ENCODE data around the gene LCOR. TPM values are rescaled to one million over a fixed set of nuclear protein-coding genes. Genes with fewer than 3 reads are reported as not detected.

The LCOR gene
- total RNA-seq, 1 experiment from 2014 or later, result 42.1 TPM

DNA sequence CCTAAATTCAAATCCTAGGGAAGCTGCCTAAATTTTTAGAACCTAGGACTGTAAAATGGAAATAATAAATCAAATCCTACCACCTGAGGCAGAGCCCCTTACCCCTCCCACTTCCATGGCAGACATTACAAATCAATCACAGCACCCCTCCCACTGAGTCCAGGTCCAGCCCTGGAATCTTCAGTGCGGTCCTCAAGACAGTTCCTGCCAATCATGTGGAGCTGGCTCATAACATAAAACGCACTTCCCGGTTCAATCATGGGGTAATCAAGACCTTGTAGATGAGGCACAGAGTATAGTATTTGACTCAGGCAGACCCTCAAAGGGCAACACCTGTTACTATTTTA lies 196.7 kb downstream of the LCOR start:
- H3K27ac ChIP-seq (ENCODE audit: insufficient read length, low read depth, low read length), result no peak overlapping the region
- H3K23me2 ChIP-seq (ENCODE audit: insufficient read length, low read depth, low read length, poor library complexity, severe bottlenecking), result no peaks in the 10 kb centered on the region
- H4K5ac ChIP-seq (ENCODE audit: insufficient read length, low read depth, low read length), result no peak overlapping the region
- H3K4me2 ChIP-seq (ENCODE audit: insufficient read depth, insufficient read length, low read length), result no peak overlapping the region
- no peak overlapping the region for H3K9ac ChIP-seq (ENCODE audit: extremely low read depth, insufficient read length, low read length)
- Mint-ChIP-seq H3K4me1 (peaks cover 33 to 39% of the 10 kb centered on the region in 2 experiments), H3K27me3 (ENCODE audit: low read depth) (peaks cover 6% of the 10 kb centered on the region; the same call in 1 of the 2 replicates), H3K27ac (no peak overlapping the region), H3K4me3 (no peak overlapping the region), H3K36me3 (ENCODE audit: insufficient read depth in 1 of 3, low read depth in 3 of 3) (no peaks in the 10 kb centered on the region), H3K9me3 (no peaks in the 10 kb centered on the region)
- H2BK120ac ChIP-seq (ENCODE audit: low read depth, low read length, poor library complexity, severe bottlenecking), result no peak overlapping the region
- no peak overlapping the region for H2BK20ac ChIP-seq (ENCODE audit: low read depth, low read length, poor library complexity, severe bottlenecking)
- H2AK5ac ChIP-seq (ENCODE audit: insufficient read length, low read length), result no peak overlapping the region
- no peak overlapping the region for H4K91ac ChIP-seq (ENCODE audit: insufficient read length, low read depth, low read length)
- H3K4me1 ChIP-seq (ENCODE audit: insufficient read depth, low read length), result peaks cover 3% of the 10 kb centered on the region; the same call in 1 of the 2 replicates
- no peak overlapping the region for H2AFZ ChIP-seq (ENCODE audit: low read length)
- no peak overlapping the region for H2BK15ac ChIP-seq (ENCODE audit: low read depth, low read length)
- H2BK12ac ChIP-seq (ENCODE audit: insufficient read length, low read depth, low read length), result no peak overlapping the region
- WGBS (ENCODE audit: extremely low coverage, insufficient read length, low lambda C conversion rate), result no CpG with 5 or more reads among the region's 3 CpGs
- H3K79me1 ChIP-seq (ENCODE audit: insufficient read depth, low read depth, low read length, poor library complexity, severe bottlenecking), result no peaks in the 10 kb centered on the region
- no peak overlapping the region for H4K8ac ChIP-seq (replicated peaks; ENCODE audit: insufficient read length, low read depth, low read length)
- H3K14ac ChIP-seq (ENCODE audit: insufficient read depth, low read length), result no peak overlapping the region
- no peak overlapping the region for H3K18ac ChIP-seq (ENCODE audit: insufficient read length, low read depth, low read length)
- H3K27me3 ChIP-seq (ENCODE audit: insufficient read depth, low read length), result no peaks in the 10 kb centered on the region
- H4K20me1 ChIP-seq (ENCODE audit: control insufficient read depth, insufficient read depth, insufficient read length), result no peaks in the 10 kb centered on the region
- H3K9me3 ChIP-seq (ENCODE audit: control insufficient read depth, low read depth, low read length), result no peaks in the 10 kb centered on the region
- H3K79me2 ChIP-seq (ENCODE audit: insufficient read depth, low read length), result no peaks in the 10 kb centered on the region
- H2BK5ac ChIP-seq (ENCODE audit: insufficient read length, low read length), result no peak overlapping the region
- TF ChIP-seq, protein P1, sequence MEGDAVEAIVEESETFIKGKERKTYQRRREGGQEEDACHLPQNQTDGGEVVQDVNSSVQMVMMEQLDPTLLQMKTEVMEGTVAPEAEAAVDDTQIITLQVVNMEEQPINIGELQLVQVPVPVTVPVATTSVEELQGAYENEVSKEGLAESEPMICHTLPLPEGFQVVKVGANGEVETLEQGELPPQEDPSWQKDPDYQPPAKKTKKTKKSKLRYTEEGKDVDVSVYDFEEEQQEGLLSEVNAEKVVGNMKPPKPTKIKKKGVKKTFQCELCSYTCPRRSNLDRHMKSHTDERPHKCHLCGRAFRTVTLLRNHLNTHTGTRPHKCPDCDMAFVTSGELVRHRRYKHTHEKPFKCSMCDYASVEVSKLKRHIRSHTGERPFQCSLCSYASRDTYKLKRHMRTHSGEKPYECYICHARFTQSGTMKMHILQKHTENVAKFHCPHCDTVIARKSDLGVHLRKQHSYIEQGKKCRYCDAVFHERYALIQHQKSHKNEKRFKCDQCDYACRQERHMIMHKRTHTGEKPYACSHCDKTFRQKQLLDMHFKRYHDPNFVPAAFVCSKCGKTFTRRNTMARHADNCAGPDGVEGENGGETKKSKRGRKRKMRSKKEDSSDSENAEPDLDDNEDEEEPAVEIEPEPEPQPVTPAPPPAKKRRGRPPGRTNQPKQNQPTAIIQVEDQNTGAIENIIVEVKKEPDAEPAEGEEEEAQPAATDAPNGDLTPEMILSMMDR (conservative IDR thresholded peaks at IDR 0.05), result no peak
- no peak for DNase-seq
- no peak overlapping the region for H3K56ac ChIP-seq (ENCODE audit: insufficient read length, low read depth, low read length)
- H3K4ac ChIP-seq (ENCODE audit: low read depth, low read length), result no peak overlapping the region
- no peak overlapping the region for H3T11ph ChIP-seq (ENCODE audit: low read length)
- no peak overlapping the region for H3K23ac ChIP-seq (ENCODE audit: insufficient read length, low read depth, low read length)

Measured in H9 (cell line).